Upper lobe of left lung (tissue), 4 donors: Measurements from ENCODE around the gene KCNJ13.

Experiments
- CTCF ChIP-seq, 6 experiments: fragments of 450-650 bp in 4 of 6; fragments of 200-600 bp in 2 of 6; sonication (generic) in 2 of 6; IDR thresholded peaks; one replicate each; pipeline ENCODE4 v1.5.1; 2016 to 2019; ENCODE audit warnings: antibody characterized with exemption in 6 of 6
- EP300 ChIP-seq, 4 donors: sonication (generic); formaldehyde crosslinking; IDR thresholded peaks; one replicate each; pipeline ENCODE4 v1.5.1; 2017; ENCODE audit warnings: antibody characterized with exemption in 4 of 4, control low read depth in 2 of 4
- POLR2A ChIP-seq, 4 donors: fragments of 450-650 bp; IDR thresholded peaks; one replicate each; pipeline ENCODE4 v1.5.1; 2016 to 2017; ENCODE audit warnings: antibody characterized with exemption in 4 of 4, mild to moderate bottlenecking in 2 of 4
- POLR2AphosphoS5 ChIP-seq, 2 donors: sonication (generic); formaldehyde crosslinking; IDR thresholded peaks; one replicate each; pipeline ENCODE4 v1.5.1; 2017; ENCODE audit warnings: antibody characterized with exemption in 2 of 2

GRCh38 chr2:232728785-232729184 lies 47.6 kb downstream of the KCNJ13 start:
- no peak for TF ChIP-seq CTCF (IDR thresholded peaks at IDR 0.05)
- TF ChIP-seq EP300 (IDR thresholded peaks at IDR 0.05), result no peak
- no peak for TF ChIP-seq POLR2A (IDR thresholded peaks at IDR 0.05)
- no peak for TF ChIP-seq POLR2AphosphoS5 (IDR thresholded peaks at IDR 0.05)
